HG03159 (cell line): ENCODE data around the gene MAPT.
A peak's percentile ranks its signal among the peaks of the same experiment; 100 is the strongest.

Experiments used
- ATAC-seq: cut with Tn5 transposase; IDR thresholded peaks from one replicate; pipeline ENCODE4 v1.9.1; 2021; ENCODE audit warnings: mild to moderate bottlenecking, moderate library complexity; ENCODE audit not compliant: unreplicated experiment

The MAPT gene

GRCh38 chr17:45894022-45894784 is at the start of gene MAPT:
Gene MAPT, plus strand, starts transcription at chr17:45894554. Its CDS starts 67,784 bp downstream, at chr17:45962338.
- peak; percentile 63 for ATAC-seq

DNA sequence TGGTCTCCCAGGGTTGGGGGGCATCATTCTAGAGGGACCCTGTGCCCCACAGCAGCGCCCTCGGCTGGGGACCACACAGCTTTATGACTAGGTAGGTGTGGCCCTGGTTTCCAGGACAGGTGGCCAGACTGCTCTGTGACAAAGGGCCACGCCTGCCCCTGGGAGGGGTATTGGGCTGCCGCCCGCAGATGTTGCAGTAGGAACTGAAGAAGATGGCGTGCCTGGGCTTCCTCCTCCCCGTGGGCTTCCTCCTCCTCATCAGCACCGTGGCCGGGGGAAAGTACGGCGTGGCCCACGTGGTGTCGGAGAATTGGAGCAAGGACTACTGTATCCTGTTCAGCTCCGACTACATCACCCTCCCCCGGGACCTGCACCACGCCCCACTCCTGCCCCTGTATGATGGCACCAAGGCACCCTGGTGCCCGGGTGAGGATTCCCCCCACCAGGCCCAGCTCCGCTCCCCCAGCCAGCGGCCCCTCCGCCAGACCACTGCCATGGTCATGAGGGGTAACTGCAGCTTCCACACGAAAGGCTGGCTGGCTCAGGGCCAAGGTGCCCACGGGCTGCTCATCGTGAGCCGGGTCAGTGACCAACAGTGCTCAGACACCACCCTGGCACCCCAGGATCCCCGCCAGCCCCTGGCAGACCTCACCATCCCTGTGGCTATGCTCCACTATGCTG is 49.5 kb upstream of the MAPT start, which contains the start of gene SPPL2C:
SPPL2C (plus strand) TSS at position 187 of the 681 bp plus-strand sequence; CDS start at position 213, 26 bp downstream.
- no peak for ATAC-seq

- no peak for ATAC-seq
Observed at GRCh38 chr17:45845376-45846185, 48.8 kb upstream of the MAPT start.

DNA sequence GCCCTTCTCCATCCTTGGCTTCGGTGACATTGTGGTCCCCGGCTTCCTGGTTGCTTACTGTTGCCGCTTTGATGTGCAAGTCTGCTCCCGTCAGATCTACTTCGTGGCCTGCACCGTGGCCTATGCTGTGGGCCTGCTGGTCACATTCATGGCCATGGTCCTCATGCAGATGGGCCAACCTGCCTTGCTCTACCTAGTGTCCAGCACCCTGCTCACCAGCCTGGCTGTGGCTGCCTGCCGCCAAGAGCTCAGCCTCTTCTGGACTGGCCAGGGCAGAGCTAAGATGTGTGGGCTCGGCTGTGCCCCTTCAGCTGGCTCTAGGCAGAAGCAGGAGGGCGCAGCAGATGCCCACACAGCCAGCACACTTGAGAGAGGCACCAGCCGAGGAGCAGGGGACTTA is 48.1 kb upstream of the MAPT start:
- ATAC-seq, result no peak

DNA sequence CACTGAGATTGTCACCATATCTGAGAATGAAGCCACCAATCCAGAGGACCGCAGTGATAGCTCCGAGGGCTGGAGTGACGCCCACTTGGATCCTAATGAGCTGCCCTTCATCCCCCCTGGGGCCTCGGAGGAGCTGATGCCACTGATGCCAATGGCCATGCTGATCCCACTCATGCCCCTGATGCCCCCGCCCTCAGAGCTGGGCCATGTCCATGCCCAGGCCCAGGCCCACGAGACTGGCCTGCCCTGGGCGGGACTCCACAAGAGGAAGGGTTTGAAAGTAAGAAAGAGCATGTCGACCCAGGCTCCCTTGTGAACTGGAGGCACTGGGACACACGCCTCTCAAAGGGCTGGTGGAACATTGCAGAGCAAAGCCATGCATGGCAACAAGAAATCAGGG is 47.7 kb upstream of the MAPT start:
- no peak for ATAC-seq

DNA sequence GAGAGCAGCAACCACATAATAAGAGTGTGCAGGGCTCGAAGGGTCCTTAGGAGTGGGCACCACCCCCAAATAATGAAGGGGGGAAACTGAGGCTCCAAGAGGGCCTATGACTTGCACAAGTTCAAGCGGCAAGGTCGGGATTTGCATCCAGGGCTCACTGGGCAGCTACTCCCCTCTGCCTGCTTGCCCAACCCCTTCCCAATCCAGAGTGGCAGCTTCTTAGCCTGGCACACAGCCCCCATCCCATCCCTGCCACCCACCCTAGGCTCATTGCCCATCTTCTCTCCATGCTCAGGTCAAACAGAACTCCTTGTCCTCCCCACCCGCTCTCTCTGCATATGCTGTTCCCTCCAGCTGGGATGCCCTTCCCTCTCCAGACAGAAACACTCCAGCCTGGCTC is 47.3 kb upstream of the MAPT start:
- no peak for ATAC-seq

GRCh38 chr17:45847747-45848146 is 46.6 kb upstream of the MAPT start:
- no peak for ATAC-seq

DNA sequence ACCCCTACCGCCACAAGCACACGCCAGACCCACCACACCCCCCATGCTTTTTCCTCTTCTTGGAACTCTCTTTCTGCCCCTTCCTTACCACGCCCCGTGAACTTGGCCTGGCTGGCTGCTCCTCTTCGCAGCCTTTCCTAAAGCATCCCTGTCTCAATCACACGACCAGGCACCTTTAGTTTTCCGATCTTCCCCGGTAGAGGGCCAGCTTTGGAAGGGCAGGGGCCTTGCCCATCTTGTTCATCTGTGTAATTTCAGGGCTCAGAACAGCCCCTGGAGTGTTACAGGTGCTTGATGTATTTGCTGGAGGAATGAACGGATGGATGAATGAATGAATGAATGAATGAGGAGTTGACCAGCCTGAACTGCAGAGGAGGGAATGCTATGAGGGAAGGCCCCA is 45.9 kb upstream of the MAPT start:
- ATAC-seq, result no peak

DNA sequence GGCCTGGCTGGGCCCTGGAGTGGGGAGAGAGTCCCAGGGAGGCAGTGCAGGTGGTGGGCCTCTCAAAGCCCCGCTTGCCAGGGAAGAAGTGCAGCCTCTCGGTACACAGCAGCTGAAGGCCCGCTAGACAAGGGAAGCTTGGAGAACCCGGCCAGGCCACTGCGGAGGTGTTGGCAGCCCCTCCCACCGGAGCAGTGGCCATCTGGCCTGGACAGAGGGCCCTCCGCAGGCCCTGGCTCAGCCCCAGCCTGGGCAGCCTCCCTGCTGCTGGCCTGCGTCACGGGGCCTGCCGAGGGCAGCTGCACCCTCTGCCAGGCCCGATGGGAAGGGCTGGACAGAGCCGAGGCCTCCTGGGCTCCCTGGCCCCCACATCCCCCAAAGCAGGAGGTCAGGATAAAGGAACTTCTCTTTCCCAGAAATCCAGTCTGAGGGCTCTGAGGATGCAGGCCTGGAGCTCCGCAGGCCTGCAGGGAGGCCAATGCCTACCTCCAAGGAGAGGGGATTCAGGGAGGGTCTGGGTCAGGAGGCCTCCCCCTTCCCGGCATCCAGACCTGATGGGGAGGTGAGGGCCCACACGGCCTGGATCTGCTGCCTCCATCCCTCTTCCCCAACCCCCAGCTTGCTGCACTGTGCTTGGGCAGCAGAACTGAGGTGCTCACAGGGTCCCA is 45.4 kb upstream of the MAPT start:
- no peak for ATAC-seq

GRCh38 chr17:45849536-45849990 is 44.8 kb upstream of the MAPT start:
- no peak for ATAC-seq

DNA sequence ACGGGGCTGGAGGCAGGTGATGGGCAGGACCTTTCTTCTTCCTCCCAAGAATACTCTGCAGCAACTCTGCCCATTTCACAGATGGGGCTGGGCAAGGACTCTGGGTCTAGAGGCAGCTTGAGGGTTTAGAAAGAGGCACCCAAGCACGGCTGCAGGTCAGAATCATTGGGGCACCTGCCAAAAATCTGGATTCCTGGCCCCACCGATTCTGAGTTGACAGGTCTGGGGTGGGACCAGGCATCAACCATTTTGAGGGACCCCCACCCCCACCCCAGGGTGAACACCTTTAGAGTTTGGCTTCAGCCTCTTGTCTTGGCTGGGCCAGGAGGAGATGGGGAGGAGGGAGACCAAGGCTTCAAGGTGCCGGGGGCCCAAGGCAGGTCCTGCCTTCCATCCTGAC is 44.3 kb upstream of the MAPT start:
- ATAC-seq, result no peak

- ATAC-seq, result no peak
Observed at GRCh38 chr17:45850468-45850867, 43.9 kb upstream of the MAPT start.

DNA sequence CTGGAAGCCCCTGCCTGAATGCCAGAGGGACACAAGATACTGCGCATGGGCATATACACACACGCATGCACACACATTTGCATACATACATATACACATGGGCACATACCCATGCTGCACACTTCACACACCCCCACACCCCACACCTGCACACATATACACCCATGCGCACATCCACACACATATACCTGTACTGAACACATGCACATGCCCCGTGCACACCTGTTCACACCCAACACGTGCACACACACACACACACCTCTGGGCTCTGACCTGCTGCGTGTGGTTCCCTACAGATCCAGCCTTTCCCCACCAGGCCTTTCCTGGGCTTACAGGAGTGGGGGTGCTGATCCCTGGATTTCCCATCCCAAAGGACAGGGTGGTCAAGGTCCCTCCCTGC is 43.3 kb upstream of the MAPT start:
- no peak for ATAC-seq

- ATAC-seq, result no peak
Observed at GRCh38 chr17:45851464-45851863, 42.9 kb upstream of the MAPT start.

- no peak for ATAC-seq
Observed at GRCh38 chr17:45851873-45852272, 42.5 kb upstream of the MAPT start.

GRCh38 chr17:45852535-45853297 is 41.6 kb upstream of the MAPT start:
- ATAC-seq, result no peak

DNA sequence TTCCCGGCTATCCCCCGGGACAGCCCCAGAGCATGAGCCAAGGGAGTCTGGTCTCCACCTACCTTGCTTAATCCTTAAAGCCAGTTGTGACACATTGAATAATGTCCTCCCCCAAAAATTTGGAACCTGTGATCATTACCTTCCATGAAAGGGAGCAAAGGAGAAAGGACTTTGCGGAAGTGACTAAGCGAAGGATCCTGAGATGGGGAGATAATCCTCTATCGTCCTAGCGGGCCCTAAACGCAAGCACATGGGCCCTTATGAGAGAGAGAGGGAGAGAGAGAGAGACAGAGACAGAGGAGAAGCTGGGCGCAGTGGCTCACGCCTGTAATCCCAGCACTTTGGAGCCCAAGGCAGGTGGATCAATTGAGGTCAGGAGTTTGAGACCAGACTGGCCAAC is 40.1 kb upstream of the MAPT start:
- ATAC-seq, result no peak

GRCh38 chr17:45855691-45856336 is 38.5 kb upstream of the MAPT start:
- ATAC-seq, result no peak

DNA sequence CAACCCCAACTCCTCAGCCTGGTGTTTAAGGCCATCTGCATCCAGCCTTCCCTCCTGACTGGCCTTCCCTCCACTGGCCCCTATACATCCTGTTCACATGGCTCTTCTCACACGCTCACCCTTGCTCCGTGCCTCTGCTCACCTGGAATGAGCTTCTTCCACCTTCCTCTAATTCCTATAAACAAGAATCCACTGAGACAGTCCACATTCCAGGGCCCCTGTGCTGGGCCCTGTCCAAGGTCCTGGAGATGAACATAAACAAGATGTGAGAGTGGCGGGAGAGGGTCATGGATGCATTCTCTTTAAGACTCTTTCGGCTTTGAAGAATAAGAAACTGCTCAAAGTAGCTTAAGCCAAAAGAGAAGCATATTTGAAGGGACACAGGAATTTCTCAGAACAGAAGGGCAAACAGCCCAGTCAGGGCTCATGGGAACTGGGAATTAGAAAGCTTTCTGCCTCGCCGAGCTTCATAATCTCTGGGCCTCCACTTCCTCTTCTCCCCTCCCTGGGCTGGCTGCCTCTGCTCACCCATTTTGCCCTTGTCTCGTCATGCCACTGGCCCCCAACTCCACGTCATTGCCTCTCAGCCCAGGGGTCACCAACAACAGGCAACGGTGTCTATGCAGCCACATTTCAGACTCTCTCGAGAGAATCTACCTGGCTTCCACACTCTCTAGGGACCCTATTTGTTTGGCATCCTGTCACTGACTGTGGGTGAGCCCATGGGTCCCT is 36.2 kb upstream of the MAPT start:
- no peak for ATAC-seq
